BJ (cell line): ENCODE data around the gene OR7C1. TPM values are rescaled to one million over a fixed set of nuclear protein-coding genes. Genes with fewer than 3 reads are reported as not detected.

Experiments used
- CTCF ChIA-PET: fragments of 350-600 bp; formaldehyde crosslinking; extraction: SDS; loops from one replicate; lab custom pipeline; 2021; ENCODE audit warnings: antibody characterized with exemption, inconsistent platforms; lab: Yijun Ruan, JAX
- POLR2A ChIA-PET: fragments of 300-600 bp; sonication (Branson Sonifier 250); formaldehyde crosslinking; extraction: SDS; loops from one replicate; lab custom pipeline; 2021; ENCODE audit warnings: antibody characterized with exemption; lab: Charles Lee
- DNase-seq: peaks from one replicate; pipeline ENCODE4 v3.0.0-alpha.2; 2011; ENCODE audit warnings: low read depth
- H3K27me3 ChIP-seq: 2 replicates; pipeline ENCODE4 v1.6.0; 2011; ENCODE audit warnings: low read length; ENCODE audit not compliant: control insufficient read depth, insufficient read depth
- H3K36me3 ChIP-seq: 2 replicates; pipeline ENCODE4 v1.5.1; 2011; ENCODE audit warnings: low read length; ENCODE audit not compliant: control insufficient read depth, insufficient read depth
- H3K4me3 ChIP-seq: 2 replicates; pipeline ENCODE4 v1.5.1; 2011; ENCODE audit warnings: low read depth, mild to moderate bottlenecking, control low read depth, low read length
- polyA plus RNA-seq: library from polyadenylated mRNA; depleted of rRNA; stranded (reverse); fragments of >200 nt; gene quantifications from 2 replicates; pipeline ENCODE4 v1.2.3, GENCODE V29; 2011
- TF ChIP-seq, protein P1 (sequence below): IDR thresholded peaks from 2 replicates; pipeline ENCODE4 v1.5.1; 2011; ENCODE audit warnings: low read depth, mild to moderate bottlenecking, control low read depth, inconsistent platforms, low read length, moderate library complexity; ENCODE audit not compliant: insufficient read depth

The OR7C1 gene
- polyA plus RNA-seq, 1 experiment, result not detected

- H3K36me3 ChIP-seq, result no peaks in the 10 kb centered on the region
- ChIA-PET CTCF (interaction anchor here (0.6 kb wide), 1 partner anchor 20 kb away, joined by 3 read pairs; no protein-coding TSS in a partner anchor), POLR2A (no interaction called here)
- H3K4me3 ChIP-seq, result no peak overlapping the region
- DNase-seq, result no peak
- TF ChIP-seq, protein P1, sequence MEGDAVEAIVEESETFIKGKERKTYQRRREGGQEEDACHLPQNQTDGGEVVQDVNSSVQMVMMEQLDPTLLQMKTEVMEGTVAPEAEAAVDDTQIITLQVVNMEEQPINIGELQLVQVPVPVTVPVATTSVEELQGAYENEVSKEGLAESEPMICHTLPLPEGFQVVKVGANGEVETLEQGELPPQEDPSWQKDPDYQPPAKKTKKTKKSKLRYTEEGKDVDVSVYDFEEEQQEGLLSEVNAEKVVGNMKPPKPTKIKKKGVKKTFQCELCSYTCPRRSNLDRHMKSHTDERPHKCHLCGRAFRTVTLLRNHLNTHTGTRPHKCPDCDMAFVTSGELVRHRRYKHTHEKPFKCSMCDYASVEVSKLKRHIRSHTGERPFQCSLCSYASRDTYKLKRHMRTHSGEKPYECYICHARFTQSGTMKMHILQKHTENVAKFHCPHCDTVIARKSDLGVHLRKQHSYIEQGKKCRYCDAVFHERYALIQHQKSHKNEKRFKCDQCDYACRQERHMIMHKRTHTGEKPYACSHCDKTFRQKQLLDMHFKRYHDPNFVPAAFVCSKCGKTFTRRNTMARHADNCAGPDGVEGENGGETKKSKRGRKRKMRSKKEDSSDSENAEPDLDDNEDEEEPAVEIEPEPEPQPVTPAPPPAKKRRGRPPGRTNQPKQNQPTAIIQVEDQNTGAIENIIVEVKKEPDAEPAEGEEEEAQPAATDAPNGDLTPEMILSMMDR, result no peak
- H3K27me3 ChIP-seq, result peaks cover 1% of the 10 kb centered on the region; the same call in 1 of the 2 replicates
These were observed 8.2 kb upstream of the OR7C1 start for GRCh38 chr19:14843169-14843568.

DNA sequence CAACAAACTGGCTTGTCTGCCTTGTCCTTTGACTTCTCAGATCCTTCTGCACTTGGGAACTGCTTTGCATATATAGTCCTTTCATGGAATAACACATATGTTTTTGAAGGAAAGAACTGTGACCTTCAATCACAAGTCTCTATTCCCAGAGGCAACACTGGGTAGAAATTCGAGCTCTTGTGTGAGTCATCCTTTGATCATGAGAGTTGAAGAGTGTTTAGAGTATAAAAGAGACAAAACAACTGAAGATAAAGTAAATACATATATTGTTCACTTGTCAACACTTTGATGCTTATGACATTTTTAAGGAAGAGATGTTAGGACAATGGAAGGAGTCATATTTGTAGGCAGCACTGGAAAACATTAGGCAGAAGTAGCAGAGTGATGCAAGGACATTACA is 5.2 kb upstream of the OR7C1 start:
- CTCF ChIA-PET, result no interaction called here
- Histone ChIP-seq H3K36me3 (no peaks in the 10 kb centered on the region), H3K27me3 (peaks cover 1% of the 10 kb centered on the region; the same call in 1 of the 2 replicates), H3K4me3 (no peak overlapping the region)
- no peak for DNase-seq
- TF ChIP-seq, protein P1, result no peak
- POLR2A ChIA-PET, result no interaction called here

DNA sequence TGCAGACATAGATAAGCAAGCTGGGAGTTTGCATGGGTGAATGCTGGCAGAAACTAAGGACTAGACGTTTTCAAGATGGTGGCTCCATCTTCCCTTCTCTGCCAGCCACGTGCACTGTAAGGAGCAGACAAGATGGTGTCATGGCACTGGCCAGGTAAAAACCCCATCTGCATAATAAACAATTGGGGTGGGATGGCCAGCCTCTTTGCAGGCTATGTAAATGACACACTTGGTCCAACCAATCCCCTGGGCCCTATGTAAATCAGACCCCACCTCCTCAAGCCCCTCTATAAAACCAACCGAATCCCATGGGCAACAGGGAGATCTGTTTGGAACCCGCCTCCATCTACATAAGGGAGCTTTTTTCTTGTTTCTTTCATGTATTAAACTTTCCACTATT is 2.4 kb upstream of the OR7C1 start:
- TF ChIP-seq, protein P1, result no peak
- Histone ChIP-seq H3K4me3 (no peak overlapping the region), H3K27me3 (no peaks in the 10 kb centered on the region), H3K36me3 (no peaks in the 10 kb centered on the region)
- no peak for DNase-seq
- ChIA-PET CTCF (no interaction called here), POLR2A (no interaction called here)

DNA sequence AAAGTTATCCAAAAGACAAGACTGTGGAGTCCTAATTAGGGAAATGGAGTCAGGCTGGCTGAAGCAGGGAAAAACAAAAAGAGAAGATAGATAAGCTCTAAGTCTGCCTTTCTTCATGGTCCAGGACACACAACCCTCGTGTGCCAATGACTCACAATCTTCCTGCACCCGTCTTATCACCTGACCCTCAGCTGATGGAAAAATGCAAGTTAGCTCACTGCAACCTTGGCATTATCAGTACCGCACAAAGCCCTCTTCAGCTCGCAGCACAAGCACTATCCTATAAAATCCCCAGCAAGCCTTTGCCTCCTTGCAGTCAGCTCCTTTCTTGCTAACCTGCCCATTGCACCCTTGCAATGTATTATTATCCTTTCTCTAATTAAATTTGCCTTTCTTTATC is 4.3 kb downstream of the OR7C1 start:
- H3K36me3 ChIP-seq, result no peaks in the 10 kb centered on the region
- POLR2A ChIA-PET, result no interaction called here
- no peaks in the 10 kb centered on the region for H3K27me3 ChIP-seq
- TF ChIP-seq, protein P1, result no peak
- no peak overlapping the region for H3K4me3 ChIP-seq
- CTCF ChIA-PET, result no interaction called here
- no peak for DNase-seq

- TF ChIP-seq, protein P1, result no peak
- Histone ChIP-seq H3K36me3 (no peaks in the 10 kb centered on the region), H3K27me3 (no peaks in the 10 kb centered on the region), H3K4me3 (no peak overlapping the region)
- ChIA-PET POLR2A (no interaction called here), CTCF (no interaction called here)
- no peak for DNase-seq
These were observed 9.0 kb downstream of the OR7C1 start for GRCh38 chr19:14826006-14826405.
